Body of pancreas (tissue), 4 donors: ENCODE results near the gene TRPM3. TPM values are rescaled to one million over a fixed set of nuclear protein-coding genes. Genes with fewer than 3 reads are reported as not detected.
A peak's percentile ranks its signal among the peaks of the same experiment; 100 is the strongest.

ENCODE experiments used
- ATAC-seq: fragments of 150-250 bp; one replicate; pipeline ENCODE4 v1.9.1; 2016
- DNase-seq, 4 donors: peaks; one replicate each; pipeline ENCODE4 v3.0.0-alpha.2; 2019
- H3K27ac ChIP-seq, 4 donors: fragments of 200-600 bp; sonication (generic); 1 replicate in 3 of 4; 2 replicates in 1 of 4; pipeline versions ENCODE4 v1.5.1 to v1.6.1; 2016 to 2019; ENCODE audit warnings: mild to moderate bottlenecking in 1 of 4, mixed read lengths in 1 of 4, moderate library complexity in 1 of 4
- H3K27me3 ChIP-seq, 2 donors: fragments of 200-600 bp; sonication (generic); one replicate each; pipeline ENCODE4 v1.6.0; 2016; ENCODE audit warnings: mild to moderate bottlenecking in 1 of 2
- H3K36me3 ChIP-seq, 2 donors: fragments of 200-600 bp; sonication (generic); replicated peaks in 1 of 2; 2 replicates each; pipeline ENCODE4 v1.5.1; 2016; ENCODE audit warnings: low read depth in 2 of 2; ENCODE audit not compliant: insufficient read depth in 1 of 2
- H3K4me1 ChIP-seq: fragments of 200-600 bp; sonication (generic); one replicate; pipeline ENCODE4 v1.6.0; 2016
- H3K4me3 ChIP-seq, 2 donors: fragments of 200-600 bp; sonication (generic); 1 replicate in 1 of 2; 2 replicates in 1 of 2; pipeline ENCODE4 v1.5.1; 2016 to 2019
- H3K9me3 ChIP-seq, 3 donors: fragments of 200-600 bp; sonication (generic); 1 replicate in 2 of 3; 2 replicates in 1 of 3; pipeline ENCODE4 v1.5.1; 2016
- CTCF ChIP-seq, 7 experiments: fragments of 450-650 bp in 4 of 7; fragments of 200-600 bp in 3 of 7; sonication (generic) in 3 of 7; IDR thresholded peaks; one replicate each; pipeline ENCODE4 v1.5.1; 2016 to 2019; ENCODE audit warnings: antibody characterized with exemption in 7 of 7
- POLR2A ChIP-seq, 3 donors: fragments of 450-650 bp; IDR thresholded peaks; one replicate each; pipeline ENCODE4 v1.6.1; 2016; ENCODE audit warnings: antibody characterized with exemption in 3 of 3, mild to moderate bottlenecking in 2 of 3
- WGBS, 2 donors: methylation state at CpG; one replicate each; pipeline ENCODE4 v1.1.5; 2017; 5-methylcytosine and 5-hydroxymethylcytosine counted together
- intact Hi-C: fragments of 100-400 bp; cut with DNase I; formaldehyde crosslinking; loops from one replicate; pipeline ENCODE4 v1.15.1; 2023
- total RNA-seq, 2 donors: library from RNA; depleted of rRNA; stranded (reverse); fragments of >200 nt; gene quantifications; one replicate each; pipeline ENCODE4 v1.1.0, GENCODE V29; 2016

TRPM3 gene
- total RNA-seq, 2 donors from 2014 or later, result 0.78 to 1.3 TPM

GRCh38 chr9:70498866-70499265, 622.6 kb downstream of the TRPM3 start:
- no peak for ATAC-seq
- intact Hi-C loops, result no loop called here

GRCh38 chr9:70496244-70496643, 625.2 kb downstream of the TRPM3 start:
- TF ChIP-seq CTCF (IDR thresholded peaks at IDR 0.05), result no peak
- no peak for TF ChIP-seq POLR2A (IDR thresholded peaks at IDR 0.05)
- Histone ChIP-seq H3K27ac (no peak overlapping the region), H3K9me3 (no peaks in the 10 kb centered on the region), H3K4me1 (no peaks in the 10 kb centered on the region), H3K4me3 (no peak overlapping the region), H3K27me3 (no peaks in the 10 kb centered on the region), H3K36me3 (no peaks in the 10 kb centered on the region)
- DNase-seq (no peak), ATAC-seq (no peak)
- intact Hi-C loops, result no loop called here
- WGBS, 2 donors, result 45 to 49% methylated on average over 2 of the region's 2 CpGs

More at GRCh38 chr9:70498866-70499265, 622.6 kb downstream of the TRPM3 start:
- DNase-seq, result no peak
- WGBS, 2 donors, result 95 to 96% methylated on average over 3 of the region's 3 CpGs
- Histone ChIP-seq H3K27me3 (no peaks in the 10 kb centered on the region), H3K27ac (no peak overlapping the region), H3K4me1 (no peaks in the 10 kb centered on the region), H3K4me3 (no peak overlapping the region), H3K9me3 (no peaks in the 10 kb centered on the region), H3K36me3 (no peaks in the 10 kb centered on the region)
- no peak for TF ChIP-seq CTCF (IDR thresholded peaks at IDR 0.05)
- TF ChIP-seq POLR2A (IDR thresholded peaks at IDR 0.05), result no peak

- Histone ChIP-seq H3K4me3 (no peak overlapping the region), H3K27ac (no peak overlapping the region), H3K9me3 (no peaks in the 10 kb centered on the region), H3K4me1 (no peaks in the 10 kb centered on the region), H3K36me3 (no peaks in the 10 kb centered on the region), H3K27me3 (no peaks in the 10 kb centered on the region)
- intact Hi-C loops, result no loop called here
- TF ChIP-seq CTCF (IDR thresholded peaks at IDR 0.05) (no peak), POLR2A (IDR thresholded peaks at IDR 0.05) (no peak)
- ATAC-seq (no peak), DNase-seq (no peak)
- WGBS, 2 donors, result 94 to 97% methylated on average over 6 of the region's 6 CpGs
These were observed 625.9 kb downstream of the TRPM3 start for GRCh38 chr9:70495514-70495913.

- ATAC-seq (no peak), DNase-seq (peak in 1 of 4 donors; percentile 34)
- Histone ChIP-seq H3K9me3 (no peaks in the 10 kb centered on the region), H3K4me1 (no peaks in the 10 kb centered on the region), H3K36me3 (no peaks in the 10 kb centered on the region), H3K27me3 (no peaks in the 10 kb centered on the region), H3K27ac (peak overlapping the region in 1 of 4 donors; percentile 37), H3K4me3 (no peak overlapping the region)
- WGBS, 2 donors, result 72 to 78% methylated on average over 5 of the region's 5 CpGs
- intact Hi-C loops, result loop anchor here (5.0 kb wide), 1 partner anchor 87 kb away; no protein-coding TSS in a partner anchor
- no peak for TF ChIP-seq CTCF (IDR thresholded peaks at IDR 0.05)
- TF ChIP-seq POLR2A (IDR thresholded peaks at IDR 0.05), result no peak
These were observed 627.2 kb downstream of the TRPM3 start for GRCh38 chr9:70494221-70494620.

GRCh38 chr9:70493029-70493428, 628.4 kb downstream of the TRPM3 start:
- 78% methylated on average over 9 of the region's 9 CpGs for WGBS, 2 donors
- TF ChIP-seq POLR2A (IDR thresholded peaks at IDR 0.05) (no peak), CTCF (IDR thresholded peaks at IDR 0.05) (no peak)
- no peak overlapping the region for H3K27ac ChIP-seq
- H3K4me3 ChIP-seq, result no peak overlapping the region
- H3K36me3 ChIP-seq, result no peaks in the 10 kb centered on the region
- DNase-seq (no peak), ATAC-seq (no peak)
- intact Hi-C loops, result loop anchor here (5.0 kb wide), 1 partner anchor 86 kb away; no protein-coding TSS in a partner anchor
- no peaks in the 10 kb centered on the region for H3K27me3 ChIP-seq
- no peaks in the 10 kb centered on the region for H3K4me1 ChIP-seq
- no peaks in the 10 kb centered on the region for H3K9me3 ChIP-seq
